HG03045 (cell line): ENCODE measurements around the gene CSK.
"Not testable (repeated sequence)": the region's sequence is repeated elsewhere in the genome, so short reads cannot be mapped to it uniquely, and the experiment has no call there.

Experiments
- ATAC-seq: cut with Tn5 transposase; IDR thresholded peaks from one replicate; pipeline ENCODE4 v1.9.1; 2021; ENCODE audit warnings: mild to moderate bottlenecking, moderate library complexity; ENCODE audit not compliant: unreplicated experiment

Gene CSK

GRCh38 chr15:74781431-74782258, at the start of gene CSK:
TSS of gene CSK (plus strand) at chr15:74782080. CDS start at chr15:74798298, 16,218 bp downstream.
- ATAC-seq, result no peak

- no peak for ATAC-seq
Observed at GRCh38 chr15:74732846-74733245, 49.0 kb upstream of the CSK start.

GRCh38 chr15:74733269-74733668, 48.6 kb upstream of the CSK start:
- ATAC-seq, result no peak

- no peak for ATAC-seq
Observed at GRCh38 chr15:74735305-74735704, 46.6 kb upstream of the CSK start.

GRCh38 chr15:74738239-74738638, 43.6 kb upstream of the CSK start:
- not testable (repeated sequence) for ATAC-seq

GRCh38 chr15:74742422-74742821, 39.5 kb upstream of the CSK start:
- ATAC-seq, result no peak

GRCh38 chr15:74746389-74746788, 35.5 kb upstream of the CSK start:
- ATAC-seq, result no peak

GRCh38 chr15:74748322-74748946, 33.4 kb upstream of the CSK start, which contains the start of gene CYP1A2:
TSS of gene CYP1A2 (plus strand) at chr15:74748845. CDS start at chr15:74749739, 894 bp downstream.
- no peak for ATAC-seq

GRCh38 chr15:74749832-74750231, 32.0 kb upstream of the CSK start:
- no peak for ATAC-seq

GRCh38 chr15:74750751-74751150, 31.1 kb upstream of the CSK start:
- ATAC-seq, result no peak

GRCh38 chr15:74752011-74752410, 29.9 kb upstream of the CSK start:
- ATAC-seq, result no peak

- ATAC-seq, result no peak
Observed at GRCh38 chr15:74752531-74752930, 29.3 kb upstream of the CSK start.

GRCh38 chr15:74754593-74755215, 27.2 kb upstream of the CSK start:
- ATAC-seq, result no peak

GRCh38 chr15:74758736-74759135, 23.1 kb upstream of the CSK start:
- no peak for ATAC-seq

GRCh38 chr15:74762791-74763150, 19.1 kb upstream of the CSK start:
- no peak for ATAC-seq

GRCh38 chr15:74763416-74763815, 18.5 kb upstream of the CSK start:
- ATAC-seq, result no peak

- no peak for ATAC-seq
Observed at GRCh38 chr15:74767167-74768098, 14.4 kb upstream of the CSK start.

GRCh38 chr15:74768099-74768770, 13.6 kb upstream of the CSK start:
- no peak for ATAC-seq

- ATAC-seq, result no peak
Observed at GRCh38 chr15:74768771-74769342, 13.0 kb upstream of the CSK start.

- no peak for ATAC-seq
Observed at GRCh38 chr15:74769463-74770025, 12.3 kb upstream of the CSK start.
